Measurements from ENCODE around the gene MEIOB. TPM values are rescaled to one million over a fixed set of nuclear protein-coding genes. Genes with fewer than 3 reads are reported as not detected.

The MEIOB gene
- total and polyA plus RNA-seq, 8 donors: 0.13 TPM; not detected in 7

- TF ChIP-seq POLR2AphosphoS5 (IDR thresholded peaks at IDR 0.05) (no peak), EP300 (IDR thresholded peaks at IDR 0.05) (no peak), CTCF (IDR thresholded peaks at IDR 0.05) (no peak), POLR2A (IDR thresholded peaks at IDR 0.05) (no peak)
- H3K27me3 ChIP-seq: peaks cover 0 to 52% (median 23%) of the 10 kb centered on the region in 3 donors
- DNase-seq: no peak
- peaks cover 0 to 6% (median 1%) of the 10 kb centered on the region in 4 donors for H3K9me3 ChIP-seq
- peaks cover 0 to 12% (median 4%) of the 10 kb centered on the region in 4 donors for H3K4me1 ChIP-seq
- 40 to 53% (median 47%) methylated on average over 9 of the region's 9 CpGs for WGBS, 5 donors
- intact Hi-C loops (cut with DNase I; ENCODE audit: low total_unique reads): no loop called here
- no peak overlapping the region for H3K27ac ChIP-seq
- H3K36me3 ChIP-seq: no peaks in the 10 kb centered on the region
- H3K4me3 ChIP-seq: no peak overlapping the region
Observed at GRCh38 chr16:1870365-1871082, 1.4 kb downstream of the MEIOB start.

GRCh38 chr16:1865902-1866690 is 5.9 kb downstream of the MEIOB start:
- WGBS, 5 donors: 57 to 72% (median 62%) methylated on average over 6 of the region's 6 CpGs
- intact Hi-C loops (cut with DNase I; ENCODE audit: low total_unique reads): no loop called here
- TF ChIP-seq POLR2A (IDR thresholded peaks at IDR 0.05) (no peak), CTCF (IDR thresholded peaks at IDR 0.05) (no peak), POLR2AphosphoS5 (IDR thresholded peaks at IDR 0.05) (no peak), EP300 (IDR thresholded peaks at IDR 0.05) (no peak)

GRCh38 chr16:1863681-1864460 is 8.1 kb downstream of the MEIOB start:
- peaks cover 0 to 5% (median 0%) of the 10 kb centered on the region in 4 donors for H3K4me1 ChIP-seq
- TF ChIP-seq POLR2AphosphoS5 (IDR thresholded peaks at IDR 0.05): no peak
- peak in 4 of 7 experiments; percentile 24 to 62 (median 52) for TF ChIP-seq CTCF (IDR thresholded peaks at IDR 0.05)
- H3K9me3 ChIP-seq: no peaks in the 10 kb centered on the region
- H3K27ac ChIP-seq: no peak overlapping the region
- H3K36me3 ChIP-seq: no peaks in the 10 kb centered on the region
- intact Hi-C loops (cut with DNase I; ENCODE audit: low total_unique reads): loop anchor here (5.0 kb wide), 1 partner anchor 68 kb away; no protein-coding TSS in a partner anchor
- H3K4me3 ChIP-seq: no peak overlapping the region
- DNase-seq: peak in 1 of 2 donors; percentile 69
- WGBS, 5 donors: 10 to 19% (median 15%) methylated on average over 4 of the region's 4 CpGs
- H3K27me3 ChIP-seq: peaks cover 0 to 67% (median 17%) of the 10 kb centered on the region in 3 donors

More at GRCh38 chr16:1865902-1866690, 5.9 kb downstream of the MEIOB start:
- Histone ChIP-seq H3K9me3 (no peaks in the 10 kb centered on the region), H3K4me1 (peaks cover 0 to 5% (median 0%) of the 10 kb centered on the region in 4 donors), H3K27ac (no peak overlapping the region), H3K4me3 (no peak overlapping the region), H3K27me3 (peaks cover 0 to 47% (median 3%) of the 10 kb centered on the region in 3 donors), H3K36me3 (no peaks in the 10 kb centered on the region)
- DNase-seq: no peak

- Histone ChIP-seq H3K4me1 (peaks cover 0 to 5% (median 0%) of the 10 kb centered on the region in 4 donors), H3K36me3 (no peaks in the 10 kb centered on the region), H3K9me3 (no peaks in the 10 kb centered on the region), H3K27me3 (peaks cover 0 to 77% (median 26%) of the 10 kb centered on the region in 3 donors), H3K4me3 (no peak overlapping the region), H3K27ac (no peak overlapping the region)
- 73 to 86% (median 83%) methylated on average over 8 to 9 of the region's 9 CpGs for WGBS, 5 donors
- intact Hi-C loops (cut with DNase I; ENCODE audit: low total_unique reads): loop anchor here (5.0 kb wide), 1 partner anchor 70 kb away; no protein-coding TSS in a partner anchor
- TF ChIP-seq EP300 (IDR thresholded peaks at IDR 0.05): no peak
- TF ChIP-seq CTCF (IDR thresholded peaks at IDR 0.05): no peak
- TF ChIP-seq POLR2A (IDR thresholded peaks at IDR 0.05): no peak
- no peak for TF ChIP-seq POLR2AphosphoS5 (IDR thresholded peaks at IDR 0.05)
- no peak for DNase-seq
Observed at GRCh38 chr16:1862394-1862793, 9.6 kb downstream of the MEIOB start.

Measured in stomach (tissue), 9 donors.